LNCAP (cell line): ENCODE results near the gene PRKCA.

ENCODE experiments used
- TF ChIP-seq, protein P1 (sequence below): fragments of 450-650 bp; IDR thresholded peaks from 2 replicates; pipeline ENCODE4 v1.5.1; 2017; ENCODE audit warnings: mild to moderate bottlenecking

Gene PRKCA

DNA sequence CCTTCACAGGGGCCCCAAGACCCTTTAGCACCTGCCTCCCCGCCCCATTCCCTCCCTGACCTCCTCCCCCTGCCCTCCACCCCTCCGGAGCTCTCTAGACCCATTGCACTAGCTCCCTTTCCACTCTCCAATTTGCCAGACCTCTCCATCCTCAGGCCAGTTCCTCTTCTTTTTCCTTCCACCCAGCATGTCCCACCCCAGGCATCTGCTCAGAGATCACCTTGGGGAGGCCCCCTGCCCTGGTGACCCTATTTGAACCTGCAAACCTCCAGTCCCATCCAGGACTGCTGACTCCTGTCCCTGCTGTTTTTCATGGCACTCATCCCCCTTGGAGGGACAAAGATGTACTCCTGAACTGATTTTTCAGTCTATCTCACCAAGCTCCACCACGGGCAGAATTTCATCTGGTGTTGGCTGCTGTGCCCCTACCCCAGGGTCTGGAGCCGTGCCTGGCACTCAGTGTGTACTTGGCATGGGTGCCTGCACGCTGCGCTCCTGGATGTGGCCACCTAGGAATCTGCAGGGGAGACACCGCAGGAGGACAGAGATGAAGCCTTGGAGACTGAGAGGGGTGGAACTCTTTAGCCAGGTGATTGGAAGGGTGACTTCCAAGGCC is 446.9 kb downstream of the PRKCA start:
- TF ChIP-seq, protein P1, sequence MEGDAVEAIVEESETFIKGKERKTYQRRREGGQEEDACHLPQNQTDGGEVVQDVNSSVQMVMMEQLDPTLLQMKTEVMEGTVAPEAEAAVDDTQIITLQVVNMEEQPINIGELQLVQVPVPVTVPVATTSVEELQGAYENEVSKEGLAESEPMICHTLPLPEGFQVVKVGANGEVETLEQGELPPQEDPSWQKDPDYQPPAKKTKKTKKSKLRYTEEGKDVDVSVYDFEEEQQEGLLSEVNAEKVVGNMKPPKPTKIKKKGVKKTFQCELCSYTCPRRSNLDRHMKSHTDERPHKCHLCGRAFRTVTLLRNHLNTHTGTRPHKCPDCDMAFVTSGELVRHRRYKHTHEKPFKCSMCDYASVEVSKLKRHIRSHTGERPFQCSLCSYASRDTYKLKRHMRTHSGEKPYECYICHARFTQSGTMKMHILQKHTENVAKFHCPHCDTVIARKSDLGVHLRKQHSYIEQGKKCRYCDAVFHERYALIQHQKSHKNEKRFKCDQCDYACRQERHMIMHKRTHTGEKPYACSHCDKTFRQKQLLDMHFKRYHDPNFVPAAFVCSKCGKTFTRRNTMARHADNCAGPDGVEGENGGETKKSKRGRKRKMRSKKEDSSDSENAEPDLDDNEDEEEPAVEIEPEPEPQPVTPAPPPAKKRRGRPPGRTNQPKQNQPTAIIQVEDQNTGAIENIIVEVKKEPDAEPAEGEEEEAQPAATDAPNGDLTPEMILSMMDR, result no peak

DNA sequence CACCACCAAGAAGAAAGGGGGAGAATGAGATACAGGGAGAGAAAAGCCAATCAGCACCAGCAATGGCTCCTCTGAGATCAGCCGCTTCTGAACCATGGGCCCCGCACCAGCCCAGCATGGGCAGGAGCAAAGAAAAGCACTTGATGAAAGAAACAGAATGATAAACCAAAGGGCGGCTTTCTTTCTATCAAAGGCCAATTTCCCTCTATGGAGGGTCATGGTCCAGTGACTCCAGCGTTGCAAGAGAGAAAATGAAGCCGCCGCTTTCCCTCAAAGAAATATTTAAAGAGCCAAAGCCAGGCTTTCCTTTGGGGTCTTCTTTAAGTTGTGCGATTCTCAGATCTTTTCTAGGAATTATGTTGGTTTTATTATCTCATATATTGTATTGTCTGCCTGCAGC is 447.7 kb downstream of the PRKCA start:
- TF ChIP-seq, protein P1, result no peak

DNA sequence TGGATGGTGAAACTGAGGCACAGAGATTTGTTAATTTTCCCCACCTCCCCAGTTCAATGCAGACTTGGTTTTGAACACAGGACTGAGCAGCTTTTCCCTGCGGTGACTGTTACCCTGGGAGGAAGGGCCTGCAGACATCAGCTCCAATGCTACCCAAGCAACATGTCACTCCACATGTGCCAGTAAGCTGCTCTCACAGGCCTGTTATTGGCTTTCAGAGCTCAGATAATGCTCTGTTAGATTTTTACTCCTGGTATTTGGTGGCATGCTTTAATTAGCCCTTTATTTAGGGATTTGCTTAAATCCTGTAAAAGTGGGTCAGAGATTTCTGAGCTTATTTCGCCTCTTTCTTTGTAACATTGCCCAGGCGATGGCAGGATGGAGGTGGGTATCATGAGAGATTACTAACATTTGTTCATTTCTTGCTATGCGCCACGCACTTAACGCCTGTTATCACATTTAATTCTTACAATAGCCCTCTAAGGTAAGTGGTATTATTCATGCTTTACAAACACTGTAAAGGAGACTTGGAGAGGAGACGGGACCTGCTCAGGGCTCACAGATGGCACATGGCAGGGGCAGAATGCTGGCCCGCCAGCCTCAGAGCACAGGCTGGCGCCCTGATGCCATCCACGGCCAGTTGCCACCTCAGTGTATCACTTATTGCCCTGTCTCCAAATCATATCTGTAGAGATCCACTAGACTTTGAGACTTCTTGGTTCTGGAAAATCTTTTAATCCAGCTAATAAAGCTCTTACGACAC is 448.5 kb downstream of the PRKCA start:
- TF ChIP-seq, protein P1, result no peak

DNA sequence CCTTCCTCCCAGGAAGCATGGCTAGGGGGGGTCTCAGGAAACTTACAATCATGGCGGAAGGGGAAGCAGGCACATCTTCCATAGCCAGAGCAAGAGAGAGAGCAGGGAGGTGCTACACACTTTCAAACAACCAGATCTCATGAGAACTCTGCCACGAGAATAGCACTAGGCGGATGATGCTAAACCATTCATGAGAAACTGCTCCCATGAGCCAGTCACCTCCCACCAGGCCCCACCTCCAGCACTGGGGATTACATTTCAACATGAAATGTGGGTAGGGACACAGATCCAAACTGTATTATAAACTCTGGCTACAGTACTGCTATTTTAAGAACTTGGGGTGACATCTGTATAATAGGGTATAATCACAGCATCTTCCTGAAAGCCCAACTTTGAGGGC is 449.4 kb downstream of the PRKCA start:
- TF ChIP-seq, protein P1, result no peak

DNA sequence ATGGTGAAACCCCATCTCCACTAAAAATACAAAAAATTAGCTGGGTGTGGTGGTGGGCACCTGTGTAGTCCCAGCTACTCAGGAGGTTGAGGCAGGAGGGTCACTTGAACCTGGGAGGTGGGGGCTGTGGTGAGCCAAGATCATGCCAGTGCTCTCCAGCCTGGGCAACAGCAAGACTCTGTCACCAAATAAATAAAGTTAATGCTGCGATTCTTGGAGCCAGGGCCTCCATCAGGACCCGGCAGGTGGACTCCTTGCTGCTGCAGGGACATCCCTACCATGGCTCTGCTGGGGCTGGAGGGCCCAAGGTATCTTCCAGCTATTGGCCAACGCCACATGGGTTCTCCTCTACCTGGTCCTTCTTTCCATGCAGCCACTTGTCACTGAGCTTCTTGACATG is 450.0 kb downstream of the PRKCA start:
- TF ChIP-seq, protein P1, result no peak

DNA sequence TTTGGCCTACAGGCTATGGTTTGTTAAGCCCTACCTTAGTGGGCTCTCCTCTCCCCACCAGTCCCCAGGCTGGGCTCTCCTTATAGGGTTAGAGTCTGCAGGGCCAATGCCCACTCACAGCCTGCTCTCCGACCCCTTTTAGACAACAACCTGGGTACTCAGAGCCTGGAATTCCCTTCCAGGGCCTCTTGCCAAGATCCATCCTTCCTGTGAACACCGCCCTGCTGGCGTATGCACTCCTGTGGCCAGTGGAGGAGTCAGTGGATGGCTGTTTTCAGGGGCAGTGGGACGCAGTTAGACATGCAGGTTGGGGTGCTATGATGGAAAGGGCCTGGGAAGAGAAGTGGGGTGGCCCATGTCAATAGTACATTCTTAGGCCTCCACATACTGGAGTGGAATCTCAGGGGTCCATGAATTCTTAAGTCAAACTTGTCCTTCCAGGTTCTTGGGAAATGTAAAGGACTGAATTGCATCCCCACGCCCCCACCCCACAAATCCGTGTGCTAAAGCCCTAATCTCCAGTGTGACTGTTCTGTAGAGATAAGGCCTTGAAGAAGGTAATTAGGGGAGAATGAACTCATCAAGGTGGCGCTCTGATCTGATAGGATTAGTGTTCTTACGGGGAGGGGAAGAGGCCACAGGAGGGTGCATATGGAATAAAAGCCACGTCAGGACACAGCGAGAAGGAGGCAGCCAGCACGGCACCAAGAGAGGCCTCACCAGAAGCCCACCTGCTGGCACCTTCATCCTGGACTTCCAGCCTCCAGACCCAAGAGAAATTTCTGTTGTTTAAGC is 450.9 kb downstream of the PRKCA start:
- TF ChIP-seq, protein P1, result no peak

DNA sequence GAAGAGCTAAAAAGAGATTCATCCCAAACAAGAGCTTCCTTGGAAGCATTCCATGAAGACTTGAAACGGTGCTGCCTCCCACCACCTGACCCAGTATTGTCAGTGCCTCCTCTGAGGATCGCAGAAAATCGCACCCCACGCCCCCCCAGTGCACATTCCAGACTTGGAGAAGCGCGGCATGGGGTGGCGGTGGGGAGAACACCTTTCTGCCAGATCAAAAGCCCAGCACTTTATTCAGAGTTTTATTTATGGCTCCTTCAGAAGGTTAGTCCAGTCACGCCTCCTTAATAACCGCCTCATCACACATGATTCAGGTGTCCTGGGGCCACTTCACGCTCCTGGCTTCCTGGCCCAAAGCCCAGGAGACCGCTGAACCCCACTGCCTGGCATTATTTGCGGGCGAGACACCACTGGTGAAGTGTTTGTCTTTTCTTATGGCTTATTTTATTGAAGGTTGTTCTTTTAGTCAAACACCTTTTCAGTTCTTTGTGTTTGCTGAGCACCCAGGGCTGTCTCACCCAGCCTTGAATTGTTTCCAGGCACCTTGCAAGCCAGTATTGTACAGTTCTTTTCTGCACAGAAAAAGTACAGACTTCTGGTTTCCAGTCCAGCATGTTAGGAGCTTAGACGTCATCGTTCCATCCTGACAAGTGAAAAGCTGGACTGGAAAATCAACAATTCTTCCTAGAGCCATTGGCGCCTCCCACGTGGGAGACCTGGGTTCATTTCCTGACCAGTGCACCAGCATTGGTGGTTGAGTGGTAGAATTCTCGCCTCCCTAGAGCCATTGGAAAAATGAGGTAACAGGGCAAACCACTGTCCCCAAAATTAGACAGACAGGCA is 452.9 kb downstream of the PRKCA start:
- TF ChIP-seq, protein P1, result no peak
